Measurements from ENCODE around the gene TEDDM1.
A peak's percentile ranks its signal among the peaks of the same experiment; 100 is the strongest.

The TEDDM1 gene

GRCh38 chr1:182406012-182406411 is 5.5 kb upstream of the TEDDM1 start:
- DNase-seq = no peak

DNA sequence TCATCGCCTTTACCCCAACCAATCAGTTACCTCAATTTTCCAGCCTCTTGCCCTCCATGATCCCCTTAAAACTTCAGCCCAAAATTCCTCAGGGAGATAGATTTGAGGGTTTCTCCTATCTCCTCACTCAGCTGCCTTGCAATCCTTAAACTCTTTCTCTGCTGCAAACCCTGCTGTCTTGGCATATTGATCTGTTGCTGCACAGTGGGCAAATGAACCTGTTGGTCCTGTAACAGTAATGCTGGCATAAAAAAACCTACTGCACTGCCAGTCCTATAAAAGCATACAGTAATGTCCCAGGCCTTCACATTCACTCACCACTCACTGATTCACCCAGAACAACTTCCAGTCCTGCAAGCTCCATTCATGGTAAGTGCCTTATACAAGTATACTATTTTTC is 5.1 kb upstream of the TEDDM1 start:
- no peak for DNase-seq

DNA sequence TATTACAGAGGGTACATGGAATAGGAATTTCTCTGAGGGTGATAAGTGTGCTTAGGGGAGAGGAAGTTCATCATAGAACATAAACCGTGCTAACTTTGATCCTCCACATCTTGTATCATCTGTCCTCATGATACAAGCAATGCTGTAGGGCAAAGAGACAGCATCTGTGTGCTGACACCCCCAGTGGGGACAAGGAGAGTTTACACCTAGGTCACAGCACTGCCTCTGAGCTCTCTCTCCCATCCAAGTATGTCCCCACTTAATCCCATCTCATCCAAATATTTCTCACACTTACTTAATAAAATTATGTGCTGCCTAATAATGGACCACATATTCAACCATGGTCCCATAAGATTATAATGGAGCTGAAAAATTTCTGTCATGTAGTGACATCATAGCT is 4.3 kb upstream of the TEDDM1 start:
- DNase-seq = no peak

DNA sequence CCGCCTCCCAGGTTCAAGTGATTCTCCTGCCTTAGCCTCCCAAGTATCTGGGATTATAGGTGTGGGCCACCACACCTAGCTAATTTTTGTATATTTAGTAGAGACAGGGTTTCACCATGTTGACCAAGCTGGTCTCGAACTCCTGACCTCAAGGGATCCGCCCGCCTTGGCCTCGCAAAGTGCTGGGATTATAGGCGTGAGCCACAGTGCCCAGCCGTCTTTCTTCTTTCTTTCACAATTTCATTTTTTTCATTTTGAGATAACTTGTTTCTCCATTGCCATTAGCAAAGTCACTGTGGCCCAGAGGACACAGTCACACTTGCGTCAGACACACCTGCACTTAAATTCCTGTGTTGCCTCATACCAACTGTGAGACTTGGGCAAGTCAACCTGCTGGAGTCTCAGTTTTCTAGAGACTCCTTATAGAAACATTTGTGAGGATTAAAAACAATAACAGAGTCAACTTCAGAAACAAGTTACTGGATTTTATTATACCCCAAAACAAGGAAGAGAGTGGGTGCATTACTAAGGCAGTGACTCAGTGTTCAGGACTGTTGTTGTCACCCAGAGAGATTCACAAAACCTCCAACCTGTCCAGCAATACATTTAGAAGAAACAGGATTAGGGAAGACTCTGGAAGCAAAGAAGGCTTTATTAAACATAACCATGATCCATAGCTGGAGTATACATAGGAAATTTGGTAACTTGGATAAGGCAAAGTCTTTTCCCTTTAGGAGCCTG is 2.6 kb downstream of the TEDDM1 start:
- DNase-seq = no peak

GRCh38 chr1:182395906-182396305 is 4.6 kb downstream of the TEDDM1 start:
- DNase-seq = no peak

GRCh38 chr1:182394055-182394775 is 6.3 kb downstream of the TEDDM1 start:
- DNase-seq = no peak

DNA sequence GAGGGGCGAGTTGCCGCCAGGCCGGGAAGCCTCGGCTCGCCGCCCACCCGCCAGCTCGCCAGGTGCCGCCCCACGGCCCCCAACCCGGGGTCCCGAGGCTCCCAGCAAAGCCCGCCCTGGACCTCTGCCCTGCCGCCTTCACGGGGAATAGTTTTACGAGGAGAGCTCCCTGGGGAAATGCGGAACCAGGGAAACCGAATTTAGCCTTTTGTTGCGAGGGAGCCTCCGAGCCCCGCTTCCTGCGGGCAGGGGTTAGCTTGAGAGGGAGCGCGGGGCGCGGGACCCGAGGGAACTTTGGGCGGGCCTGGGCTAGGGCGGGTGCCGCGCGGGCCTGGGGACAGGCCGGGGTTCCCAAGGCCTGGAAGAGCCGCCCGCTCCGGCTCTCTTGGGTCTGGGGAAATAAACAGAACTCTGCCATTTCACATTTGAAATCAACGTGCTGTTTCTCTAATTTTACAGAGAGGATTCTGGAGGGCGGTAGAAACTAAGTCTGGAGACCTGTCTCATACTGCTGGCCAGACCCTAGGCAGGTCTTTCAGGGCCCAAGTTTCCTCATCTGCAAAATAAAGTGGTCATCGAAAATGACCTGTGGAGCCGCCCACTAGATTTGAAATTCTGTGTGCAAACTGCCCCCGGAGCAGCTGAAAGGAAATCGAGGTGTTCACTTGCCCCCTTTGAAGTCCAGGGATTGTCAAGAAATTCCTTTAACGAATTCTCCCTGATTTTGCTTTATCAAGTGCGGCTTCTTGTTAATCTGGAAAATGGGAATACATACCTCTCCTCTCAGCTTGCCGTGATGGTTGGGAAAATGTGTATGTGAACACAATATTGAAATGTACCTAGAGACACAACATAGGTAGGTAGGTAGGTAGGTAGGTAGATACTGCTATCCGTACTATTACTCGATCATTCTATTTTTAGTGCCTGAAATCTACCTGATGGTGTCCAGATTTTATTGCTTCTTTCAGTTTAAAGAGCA is 8.1 kb downstream of the TEDDM1 start:
- peak; percentile 23 for DNase-seq

GRCh38 chr1:182391362-182392049 is 9.0 kb downstream of the TEDDM1 start, which contains the start of gene GLUL:
TSS of gene GLUL (minus strand) at chr1:182391790. CDS start at chr1:182388737, 3,053 bp downstream.
- peak; percentile 81 for DNase-seq

DNA sequence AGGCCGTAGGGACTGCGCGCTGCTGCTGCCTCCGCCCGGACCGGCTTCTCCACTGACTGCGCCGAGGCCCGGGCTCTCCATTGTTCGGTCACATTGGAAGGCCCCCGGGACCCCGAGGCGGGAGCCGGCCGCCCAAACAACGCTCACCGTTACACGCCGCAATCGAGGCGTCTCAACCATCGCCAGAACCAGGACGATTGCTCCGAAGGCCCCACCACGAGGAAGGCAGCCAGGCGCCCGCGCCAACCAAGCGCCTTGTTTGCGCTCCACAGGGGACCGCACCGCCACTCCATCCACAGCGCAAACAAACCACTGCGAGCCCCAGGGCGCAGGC is 9.5 kb downstream of the TEDDM1 start:
- DNase-seq = no peak

- DNase-seq = peak; percentile 7
Measured at GRCh38 chr1:182389619-182390047, 10.8 kb downstream of the TEDDM1 start.

- DNase-seq = no peak
Measured at GRCh38 chr1:182388392-182389134, 11.9 kb downstream of the TEDDM1 start.

GRCh38 chr1:182387566-182387965 is 12.9 kb downstream of the TEDDM1 start:
- DNase-seq = no peak

GRCh38 chr1:182386980-182387379 is 13.5 kb downstream of the TEDDM1 start:
- DNase-seq = no peak

DNA sequence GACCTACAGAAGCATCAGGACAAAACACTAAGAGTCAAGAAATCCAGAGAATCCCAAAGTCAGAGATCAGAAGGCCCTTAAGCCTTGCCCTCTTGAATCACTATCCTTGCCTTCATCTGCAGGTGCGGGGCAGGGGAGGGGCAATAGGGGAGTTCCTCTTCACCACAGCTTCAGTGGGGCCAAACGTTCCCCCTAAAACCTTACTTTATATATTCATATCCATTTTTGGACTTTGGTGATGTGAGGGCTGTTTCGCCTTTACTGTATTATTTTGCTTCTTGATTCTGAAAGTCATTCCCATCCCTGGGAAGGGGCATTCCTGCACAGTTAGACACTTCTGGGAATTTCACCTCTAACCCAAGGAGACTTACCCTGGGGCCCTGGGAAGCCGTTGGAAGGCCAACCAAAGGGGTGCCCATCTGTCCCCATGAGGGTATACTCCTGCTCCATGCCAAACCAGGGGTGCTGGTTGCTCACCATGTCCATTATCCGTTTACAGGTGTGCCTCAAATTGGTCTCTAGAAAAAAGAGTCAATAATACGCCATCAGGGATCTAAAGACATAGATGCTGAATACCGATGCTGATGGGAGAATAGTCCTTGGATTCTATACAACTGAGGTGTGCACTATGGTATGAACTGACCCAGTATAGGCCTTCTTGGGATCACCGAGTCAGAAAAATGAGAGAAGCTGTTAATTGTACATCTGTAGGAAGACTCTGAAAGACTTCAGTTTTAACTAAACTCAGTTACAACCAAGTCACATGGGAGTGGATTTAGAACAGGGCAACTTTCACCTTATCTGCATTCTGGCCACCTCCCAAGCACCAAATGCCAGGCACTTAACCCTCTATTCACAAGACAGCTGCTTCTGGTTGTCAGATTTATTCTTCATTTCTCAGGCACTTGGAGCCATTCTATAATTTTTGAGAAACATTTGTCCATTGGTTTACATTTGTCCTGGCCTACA is 14.3 kb downstream of the TEDDM1 start:
- no peak for DNase-seq

- no peak for DNase-seq
Measured at GRCh38 chr1:182384387-182384960, 16.0 kb downstream of the TEDDM1 start.

- no peak for DNase-seq
Measured at GRCh38 chr1:182383934-182384333, 16.5 kb downstream of the TEDDM1 start.

GRCh38 chr1:182383037-182383661 is 17.3 kb downstream of the TEDDM1 start:
- no peak for DNase-seq

GRCh38 chr1:182381962-182382819 is 18.3 kb downstream of the TEDDM1 start:
- no peak for DNase-seq

- DNase-seq = no peak
Measured at GRCh38 chr1:182380199-182380598, 20.3 kb downstream of the TEDDM1 start.
